PFSK-1 (cell line): ENCODE measurements around the gene FUS.

Experiments used
- FOXP2 ChIP-seq: optimal IDR thresholded peaks from 2 replicates; pipeline ENCODE3; 2011; ENCODE audit warnings: borderline replicate concordance, control low read depth, inconsistent platforms; ENCODE audit not compliant: insufficient read depth; ENCODE audit errors: extremely low read length, extremely low read depth
- POLR2AphosphoS5 ChIP-seq: IDR thresholded peaks from 2 replicates; pipeline ENCODE4 v1.6.1; 2012; ENCODE audit warnings: low read depth, mild to moderate bottlenecking, control low read depth, low read length, moderate library complexity
- SIN3A ChIP-seq: IDR thresholded peaks from 2 replicates; pipeline ENCODE4 v1.6.1; 2012; ENCODE audit warnings: mild to moderate bottlenecking, low read length, moderate library complexity, borderline replicate concordance; ENCODE audit not compliant: insufficient read depth
- TAF1 ChIP-seq: IDR thresholded peaks from 2 replicates; pipeline ENCODE4 v1.6.1; 2012; ENCODE audit warnings: low read length, control low read depth, borderline replicate concordance; ENCODE audit not compliant: insufficient read depth
- TF ChIP-seq, protein P1 (sequence below), 2 experiments: IDR thresholded peaks; 2 replicates each; pipeline versions ENCODE4 v1.6.1 to v1.8.0; 2011 to 2012; ENCODE audit warnings: low read depth in 2 of 2, low read length in 2 of 2, control low read depth in 1 of 2, inconsistent platforms in 1 of 2, mild to moderate bottlenecking in 1 of 2, moderate library complexity in 1 of 2; ENCODE audit not compliant: insufficient read depth in 1 of 2

FUS gene

DNA sequence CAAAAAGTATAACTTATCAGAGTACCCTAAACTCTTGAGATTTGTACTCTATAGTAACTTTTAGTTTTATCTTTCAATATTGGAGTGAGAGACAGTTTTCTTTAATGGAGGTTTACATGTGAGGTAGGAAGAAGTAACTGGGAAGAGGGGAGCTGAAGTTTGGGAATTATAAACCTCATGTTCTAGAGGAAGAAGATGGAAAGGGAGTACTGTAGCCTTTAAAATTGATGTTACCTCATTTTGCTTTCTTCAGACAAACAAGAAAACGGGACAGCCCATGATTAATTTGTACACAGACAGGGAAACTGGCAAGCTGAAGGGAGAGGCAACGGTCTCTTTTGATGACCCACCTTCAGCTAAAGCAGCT lies 9.5 kb downstream of the FUS start:
- TF ChIP-seq TAF1 = no peak
- TF ChIP-seq FOXP2 = no peak
- TF ChIP-seq, protein P1, sequence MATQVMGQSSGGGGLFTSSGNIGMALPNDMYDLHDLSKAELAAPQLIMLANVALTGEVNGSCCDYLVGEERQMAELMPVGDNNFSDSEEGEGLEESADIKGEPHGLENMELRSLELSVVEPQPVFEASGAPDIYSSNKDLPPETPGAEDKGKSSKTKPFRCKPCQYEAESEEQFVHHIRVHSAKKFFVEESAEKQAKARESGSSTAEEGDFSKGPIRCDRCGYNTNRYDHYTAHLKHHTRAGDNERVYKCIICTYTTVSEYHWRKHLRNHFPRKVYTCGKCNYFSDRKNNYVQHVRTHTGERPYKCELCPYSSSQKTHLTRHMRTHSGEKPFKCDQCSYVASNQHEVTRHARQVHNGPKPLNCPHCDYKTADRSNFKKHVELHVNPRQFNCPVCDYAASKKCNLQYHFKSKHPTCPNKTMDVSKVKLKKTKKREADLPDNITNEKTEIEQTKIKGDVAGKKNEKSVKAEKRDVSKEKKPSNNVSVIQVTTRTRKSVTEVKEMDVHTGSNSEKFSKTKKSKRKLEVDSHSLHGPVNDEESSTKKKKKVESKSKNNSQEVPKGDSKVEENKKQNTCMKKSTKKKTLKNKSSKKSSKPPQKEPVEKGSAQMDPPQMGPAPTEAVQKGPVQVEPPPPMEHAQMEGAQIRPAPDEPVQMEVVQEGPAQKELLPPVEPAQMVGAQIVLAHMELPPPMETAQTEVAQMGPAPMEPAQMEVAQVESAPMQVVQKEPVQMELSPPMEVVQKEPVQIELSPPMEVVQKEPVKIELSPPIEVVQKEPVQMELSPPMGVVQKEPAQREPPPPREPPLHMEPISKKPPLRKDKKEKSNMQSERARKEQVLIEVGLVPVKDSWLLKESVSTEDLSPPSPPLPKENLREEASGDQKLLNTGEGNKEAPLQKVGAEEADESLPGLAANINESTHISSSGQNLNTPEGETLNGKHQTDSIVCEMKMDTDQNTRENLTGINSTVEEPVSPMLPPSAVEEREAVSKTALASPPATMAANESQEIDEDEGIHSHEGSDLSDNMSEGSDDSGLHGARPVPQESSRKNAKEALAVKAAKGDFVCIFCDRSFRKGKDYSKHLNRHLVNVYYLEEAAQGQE (IDR thresholded peaks at IDR 0.05; ENCODE audit: insufficient read depth in 1 of 2, low read depth in 2 of 2, low read length in 2 of 2) = no peak
- TF ChIP-seq SIN3A = no peak
- no peak for TF ChIP-seq POLR2AphosphoS5

GRCh38 chr16:31190061-31190460 lies 10.1 kb downstream of the FUS start:
- TF ChIP-seq TAF1 (no peak), POLR2AphosphoS5 (no peak), SIN3A (no peak), FOXP2 (no peak)
- TF ChIP-seq, protein P1 (IDR thresholded peaks at IDR 0.05; ENCODE audit: insufficient read depth in 1 of 2, low read depth in 2 of 2, low read length in 2 of 2) = no peak

GRCh38 chr16:31190818-31191444 lies 11.0 kb downstream of the FUS start:
- TF ChIP-seq POLR2AphosphoS5 = no peak; the same call in 1 of the 2 replicates
- TF ChIP-seq FOXP2 = no peak
- TF ChIP-seq SIN3A = no peak
- TF ChIP-seq, protein P1 (IDR thresholded peaks at IDR 0.05; ENCODE audit: insufficient read depth in 1 of 2, low read depth in 2 of 2, low read length in 2 of 2) = no peak
- TF ChIP-seq TAF1 = no peak

DNA sequence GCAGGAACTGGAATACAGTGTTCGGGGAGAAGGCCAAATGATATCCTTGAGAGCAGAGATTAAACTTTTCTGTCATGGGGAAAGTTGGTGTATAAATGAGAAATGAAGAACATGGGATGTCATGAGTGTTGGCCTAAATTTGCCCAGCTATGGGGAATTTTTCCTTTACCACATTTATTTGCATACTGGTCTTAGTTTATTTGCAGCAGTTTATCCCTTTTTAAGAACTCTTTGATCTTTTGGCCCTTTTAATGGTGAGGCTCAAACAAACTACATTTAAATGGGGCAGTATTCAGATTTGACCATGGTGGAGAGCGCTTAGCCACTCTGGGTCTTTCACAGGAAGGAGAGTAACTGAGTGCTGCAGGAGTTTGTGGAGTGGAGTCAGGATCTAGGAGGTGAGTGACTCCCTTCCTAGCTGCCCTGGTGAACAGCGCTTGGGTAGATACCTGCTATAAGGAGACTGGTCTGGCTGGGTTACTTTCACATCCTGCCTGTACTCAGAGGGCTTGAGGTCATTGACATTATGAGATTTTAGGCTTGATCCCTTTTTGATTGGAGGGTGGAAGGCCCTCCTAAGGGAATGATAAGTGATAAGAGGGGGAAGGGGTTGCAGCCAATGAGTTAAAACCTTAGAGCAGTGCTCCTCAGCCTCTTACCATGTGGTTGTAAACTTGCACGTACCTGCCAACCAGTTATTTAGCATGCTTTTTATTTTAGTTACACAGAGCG lies 11.9 kb downstream of the FUS start:
- TF ChIP-seq, protein P1 (IDR thresholded peaks at IDR 0.05; ENCODE audit: insufficient read depth in 1 of 2, low read depth in 2 of 2, low read length in 2 of 2) = no peak
- TF ChIP-seq TAF1 (no peak), FOXP2 (no peak), SIN3A (no peak), POLR2AphosphoS5 (no peak; the same call in none of the 2 replicates)
